DOHH2 (cell line): ENCODE measurements around the gene CCDC77.

Experiments used
- H3F3A ChIP-seq: fragments of 200-600 bp; sonication (generic), shearing (Covaris generic); 2 replicates; pipeline ENCODE4 v1.6.0; 2016; ENCODE audit warnings: antibody characterized with exemption, mild to moderate bottlenecking; ENCODE audit not compliant: control insufficient read depth, insufficient read depth
- H3K27ac ChIP-seq: fragments of 200-600 bp; sonication (generic); 2 replicates; pipeline ENCODE4 v1.5.1; 2014; ENCODE audit warnings: low read depth, mild to moderate bottlenecking, low read length, moderate library complexity
- H3K27me3 ChIP-seq: fragments of 200-600 bp; sonication (generic); 2 replicates; pipeline ENCODE4 v1.6.1; 2014; ENCODE audit warnings: mild to moderate bottlenecking, low read length, mixed read lengths; ENCODE audit not compliant: control insufficient read depth
- H3K36me3 ChIP-seq: fragments of 200-600 bp; sonication (generic); 2 replicates; pipeline ENCODE4 v1.6.1; 2014; ENCODE audit warnings: mild to moderate bottlenecking, low read length, moderate library complexity, mixed read lengths; ENCODE audit not compliant: control insufficient read depth
- H3K4me1 ChIP-seq: fragments of 200-600 bp; sonication (generic); 2 replicates; pipeline ENCODE4 v1.6.1; 2014; ENCODE audit warnings: mild to moderate bottlenecking, low read length, mixed read lengths; ENCODE audit not compliant: control insufficient read depth
- H3K4me2 ChIP-seq: fragments of 200-600 bp; sonication (generic); 2 replicates; pipeline ENCODE4 v1.6.0; 2014; ENCODE audit warnings: mild to moderate bottlenecking, low read length, moderate library complexity
- H3K4me3 ChIP-seq: fragments of 200-600 bp; sonication (generic); 2 replicates; pipeline ENCODE4 v1.5.1; 2014; ENCODE audit warnings: mild to moderate bottlenecking, low read length, mixed read lengths
- H3K79me2 ChIP-seq: fragments of 200-600 bp; sonication (generic); 2 replicates; pipeline ENCODE4 v1.6.1; 2014; ENCODE audit warnings: mild to moderate bottlenecking, low read length, mixed read lengths; ENCODE audit not compliant: control insufficient read depth
- H3K9me2 ChIP-seq: fragments of 200-600 bp; sonication (generic); replicated peaks from 2 replicates; pipeline ENCODE4 v1.6.1; 2014; ENCODE audit warnings: mild to moderate bottlenecking, low read length, mixed read lengths; ENCODE audit not compliant: control insufficient read depth
- H3K9me3 ChIP-seq: fragments of 200-600 bp; sonication (generic); 2 replicates; pipeline ENCODE4 v1.6.1; 2014; ENCODE audit warnings: antibody characterized with exemption, low read length, mixed read lengths; ENCODE audit not compliant: control insufficient read depth, insufficient read depth
- H4K20me1 ChIP-seq: fragments of 200-600 bp; sonication (generic); 2 replicates; pipeline ENCODE4 v1.6.0; 2014; ENCODE audit warnings: low read depth, mild to moderate bottlenecking, antibody characterized with exemption, low read length, moderate library complexity; ENCODE audit not compliant: control insufficient read depth, insufficient read depth
- CTCF ChIP-seq: fragments of 200-600 bp; sonication (generic); IDR thresholded peaks from one replicate; pipeline ENCODE4 v1.5.1; 2014; ENCODE audit warnings: antibody characterized with exemption, mild to moderate bottlenecking, low read depth, low read length; ENCODE audit not compliant: poor library complexity, severe bottlenecking
- EZH2phosphoT487 ChIP-seq: fragments of 200-600 bp; sonication (generic); IDR thresholded peaks from 2 replicates; pipeline ENCODE4 v1.6.1; 2017; ENCODE audit warnings: borderline replicate concordance, mild to moderate bottlenecking, antibody characterized with exemption, low read length, moderate library complexity, mixed read lengths

CCDC77 gene

DNA sequence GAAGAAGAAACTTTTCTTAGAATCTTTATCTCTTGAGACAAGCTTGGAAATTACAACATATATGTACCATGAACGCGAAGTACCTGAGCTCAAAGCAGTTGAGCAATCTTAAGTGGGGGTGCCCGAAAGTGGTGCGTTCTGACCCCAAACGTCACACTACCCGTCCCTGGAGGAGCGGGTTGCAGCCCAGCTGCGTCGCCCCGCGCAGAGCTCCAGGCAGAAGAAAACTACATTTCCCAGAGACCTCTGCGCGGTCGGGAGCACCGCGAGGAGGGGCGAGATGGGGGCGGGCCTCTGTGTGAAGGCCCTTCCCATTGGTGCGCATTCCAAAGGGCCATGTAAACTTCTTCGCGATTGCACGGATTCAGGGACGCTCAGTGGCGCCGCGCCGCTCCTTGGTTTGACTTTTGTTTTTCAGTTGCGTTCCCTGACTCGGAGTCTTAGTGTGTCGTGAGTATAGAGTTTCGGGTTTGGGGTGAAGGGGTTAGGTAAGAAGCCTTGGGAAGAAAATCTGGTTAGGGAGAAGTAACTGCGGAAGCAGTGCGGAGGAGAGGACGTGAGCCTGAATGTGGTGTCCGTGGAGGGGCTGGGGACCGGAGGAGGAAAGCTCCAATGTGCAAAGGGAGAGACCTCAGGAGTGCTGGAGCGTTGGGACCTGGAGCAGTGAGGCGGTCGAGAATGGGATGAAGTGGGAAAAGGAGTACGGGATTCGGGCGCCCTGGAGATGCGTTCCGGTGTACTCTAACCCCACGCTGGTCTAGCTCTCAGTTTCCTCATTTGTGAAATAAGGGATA, at the start of gene CCDC77:
Gene CCDC77, plus strand, starts transcription at position 410 of the 794 bp plus-strand sequence. CDS start 7,740 bp downstream, outside the sequence.
- H3K79me2 ChIP-seq: peaks cover 28% of the 10 kb centered on the region
- peak within 1 kb of the TSS; percentile 18 for H3K27ac ChIP-seq
- no peaks in the 10 kb centered on the region for H4K20me1 ChIP-seq
- H3K4me2 ChIP-seq: peak within 1 kb of the TSS; percentile 78
- no peaks in the 10 kb centered on the region for H3K36me3 ChIP-seq
- TF ChIP-seq EZH2phosphoT487 (no peak), CTCF (no peak)
- H3K9me2 ChIP-seq: no peaks in the 10 kb centered on the region
- H3K27me3 ChIP-seq: no peaks in the 10 kb centered on the region
- peaks cover 16% of the 10 kb centered on the region for H3K4me1 ChIP-seq
- H3F3A ChIP-seq: no peaks in the 10 kb centered on the region
- no peaks in the 10 kb centered on the region for H3K9me3 ChIP-seq
- H3K4me3 ChIP-seq: peak within 1 kb of the TSS; percentile 84

DNA sequence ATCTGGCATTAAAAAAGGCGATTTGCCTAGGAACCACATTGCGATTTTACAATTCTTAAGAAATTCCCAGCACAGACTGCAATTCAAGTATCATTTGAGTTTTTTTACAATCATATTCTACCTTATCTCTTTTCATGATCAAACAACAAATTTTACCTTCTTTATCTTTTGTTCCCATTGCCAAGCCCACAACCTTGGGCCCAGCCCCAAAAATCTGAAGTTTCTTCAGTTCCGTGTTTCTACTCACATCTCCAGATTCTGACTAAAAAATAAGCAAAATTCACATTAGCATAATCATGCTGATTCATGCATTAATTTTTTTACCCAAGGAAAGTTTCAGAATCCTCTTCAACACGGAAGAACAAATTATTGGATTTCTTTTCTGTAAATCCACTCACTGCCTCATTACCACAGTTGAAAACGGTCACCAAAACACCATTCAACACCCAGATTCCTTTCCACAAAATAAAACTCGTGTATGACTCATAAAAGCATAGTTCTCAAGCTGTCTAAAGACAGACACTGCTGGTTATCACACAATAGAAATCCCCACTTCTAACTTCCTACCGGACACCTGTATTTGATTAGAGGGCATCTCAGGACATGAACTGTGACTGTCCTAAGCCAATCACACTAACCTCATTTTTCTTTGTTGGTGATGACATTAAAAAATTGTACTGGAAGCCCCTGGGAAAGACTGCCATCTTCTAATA, 45.0 kb upstream of the CCDC77 start:
- H3F3A ChIP-seq: 0 out of 2 replicates have a peak, but pooled peaks cover 5% of the 10 kb centered on the region
- H3K27ac ChIP-seq: no peak overlapping the region
- peaks cover 87% of the 10 kb centered on the region for H3K36me3 ChIP-seq
- H3K4me3 ChIP-seq: no peak overlapping the region
- no peak overlapping the region for H3K4me2 ChIP-seq
- H3K79me2 ChIP-seq: peaks cover 15% of the 10 kb centered on the region
- H3K4me1 ChIP-seq: no peaks in the 10 kb centered on the region
- H3K27me3 ChIP-seq: no peaks in the 10 kb centered on the region
- no peaks in the 10 kb centered on the region for H3K9me3 ChIP-seq
- no peaks in the 10 kb centered on the region for H3K9me2 ChIP-seq
- TF ChIP-seq EZH2phosphoT487: no peak
- no peaks in the 10 kb centered on the region; the same call in 1 of the 2 replicates for H4K20me1 ChIP-seq

GRCh38 chr12:359091-359490, 42.4 kb upstream of the CCDC77 start:
- Histone ChIP-seq H3K36me3 (peaks cover 92% of the 10 kb centered on the region), H3K4me3 (no peak overlapping the region), H3K9me2 (no peaks in the 10 kb centered on the region), H3K4me1 (no peaks in the 10 kb centered on the region), H3K4me2 (no peak overlapping the region), H3K27ac (no peak overlapping the region), H3K9me3 (no peaks in the 10 kb centered on the region), H3F3A (0 out of 2 replicates have a peak, but pooled peaks cover 5% of the 10 kb centered on the region), H3K27me3 (no peaks in the 10 kb centered on the region), H3K79me2 (peaks cover 23% of the 10 kb centered on the region), H4K20me1 (no peaks in the 10 kb centered on the region; the same call in 1 of the 2 replicates)
- TF ChIP-seq CTCF: no peak
- TF ChIP-seq EZH2phosphoT487: no peak

DNA sequence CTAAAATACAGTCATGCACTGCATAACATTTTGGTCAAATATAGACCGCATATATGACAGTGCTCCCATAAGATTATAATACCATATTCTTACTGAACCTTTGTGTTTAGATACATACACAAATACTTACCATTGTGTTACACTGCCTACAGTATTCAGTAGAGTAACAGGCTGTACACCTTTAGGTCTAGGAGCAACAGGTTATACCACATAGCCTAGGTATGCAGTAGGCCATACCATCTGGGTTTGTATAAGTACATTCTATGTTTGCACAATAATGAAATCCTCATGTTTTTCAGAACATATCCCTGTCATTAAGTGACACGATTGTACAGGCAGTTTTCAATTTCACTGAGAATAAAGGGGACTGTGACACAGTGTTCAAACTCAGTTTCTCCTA, 34.6 kb upstream of the CCDC77 start:
- H4K20me1 ChIP-seq: no peaks in the 10 kb centered on the region
- peaks cover 10% of the 10 kb centered on the region for H3K79me2 ChIP-seq
- no peaks in the 10 kb centered on the region for H3K4me1 ChIP-seq
- H3F3A ChIP-seq: no peaks in the 10 kb centered on the region
- H3K9me2 ChIP-seq: no peaks in the 10 kb centered on the region
- no peak overlapping the region for H3K27ac ChIP-seq
- no peak overlapping the region for H3K4me3 ChIP-seq
- H3K4me2 ChIP-seq: no peak overlapping the region
- no peak for TF ChIP-seq CTCF
- no peak for TF ChIP-seq EZH2phosphoT487
- no peaks in the 10 kb centered on the region for H3K27me3 ChIP-seq
- H3K9me3 ChIP-seq: peaks cover 6% of the 10 kb centered on the region; the same call in 1 of the 2 replicates
- H3K36me3 ChIP-seq: peaks cover 80% of the 10 kb centered on the region
